ENCODE results near the gene GGA1.
A peak's percentile ranks its signal among the peaks of the same experiment; 100 is the strongest.

GGA1 gene, protein sequence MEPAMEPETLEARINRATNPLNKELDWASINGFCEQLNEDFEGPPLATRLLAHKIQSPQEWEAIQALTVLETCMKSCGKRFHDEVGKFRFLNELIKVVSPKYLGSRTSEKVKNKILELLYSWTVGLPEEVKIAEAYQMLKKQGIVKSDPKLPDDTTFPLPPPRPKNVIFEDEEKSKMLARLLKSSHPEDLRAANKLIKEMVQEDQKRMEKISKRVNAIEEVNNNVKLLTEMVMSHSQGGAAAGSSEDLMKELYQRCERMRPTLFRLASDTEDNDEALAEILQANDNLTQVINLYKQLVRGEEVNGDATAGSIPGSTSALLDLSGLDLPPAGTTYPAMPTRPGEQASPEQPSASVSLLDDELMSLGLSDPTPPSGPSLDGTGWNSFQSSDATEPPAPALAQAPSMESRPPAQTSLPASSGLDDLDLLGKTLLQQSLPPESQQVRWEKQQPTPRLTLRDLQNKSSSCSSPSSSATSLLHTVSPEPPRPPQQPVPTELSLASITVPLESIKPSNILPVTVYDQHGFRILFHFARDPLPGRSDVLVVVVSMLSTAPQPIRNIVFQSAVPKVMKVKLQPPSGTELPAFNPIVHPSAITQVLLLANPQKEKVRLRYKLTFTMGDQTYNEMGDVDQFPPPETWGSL

DNA sequence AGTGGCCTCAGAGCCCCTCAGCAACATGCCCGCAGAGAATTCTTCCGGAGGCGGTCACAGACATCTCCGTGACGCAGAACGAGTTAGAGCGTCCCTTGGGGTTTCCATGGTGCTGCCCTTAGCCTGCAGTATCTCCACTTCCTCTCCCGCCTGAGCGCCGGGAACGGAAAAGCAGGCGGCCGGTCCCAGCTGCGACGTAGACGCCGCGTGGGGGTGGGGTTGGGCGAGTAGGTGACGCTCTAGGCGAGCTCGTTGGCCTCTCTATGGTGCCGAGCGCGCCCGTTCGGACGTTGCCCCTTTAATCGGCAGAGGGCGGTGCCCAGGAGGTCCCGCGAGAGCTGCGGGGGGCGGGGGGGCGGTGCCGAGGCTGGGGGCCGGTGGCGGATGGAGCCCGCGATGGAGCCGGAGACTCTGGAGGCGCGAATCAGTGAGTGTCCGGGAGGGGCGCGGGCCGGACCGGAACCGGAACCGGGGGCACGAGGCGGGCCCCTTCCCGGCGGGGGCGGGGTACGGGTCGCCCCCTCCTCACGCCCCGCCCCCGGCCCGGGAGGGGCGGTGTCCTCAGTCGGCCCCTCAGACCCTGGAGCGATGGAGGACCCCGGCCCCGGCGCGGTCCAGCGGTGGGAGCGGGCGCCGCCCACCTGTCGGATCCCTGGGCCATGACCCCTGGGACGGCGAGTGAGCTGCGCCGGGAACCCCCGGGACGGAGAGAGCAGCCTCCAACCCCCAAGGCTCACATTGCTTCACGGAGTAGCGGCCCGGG, at the start of gene GGA1:
Gene GGA1 (plus strand): TSS at position 358 of the 763 bp plus-strand sequence. CDS start 27 bp downstream, at position 385.
- DNase-seq (ENCODE audit: low read depth, low spot score) = peak; percentile 90

DNA sequence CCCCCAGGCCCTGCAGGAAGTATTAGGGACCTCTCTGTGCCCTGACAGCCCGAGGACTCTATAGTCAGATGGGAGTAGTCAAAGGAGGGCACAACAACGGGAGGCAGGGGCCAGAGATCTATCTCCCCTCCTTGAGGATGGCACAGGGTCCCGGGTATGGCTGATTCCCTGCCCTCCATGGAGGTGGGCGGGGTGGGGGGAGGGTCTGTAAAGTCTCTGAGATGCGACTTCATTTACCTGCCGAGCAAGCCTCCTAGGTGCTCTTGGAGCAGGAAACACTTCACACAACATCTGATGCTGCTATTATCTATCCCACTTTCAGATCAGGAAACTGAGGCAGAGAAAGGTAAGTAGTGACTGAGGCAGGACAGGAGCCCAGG, 49.1 kb upstream of the GGA1 start:
- no peak for DNase-seq (ENCODE audit: low read depth, low spot score)

DNA sequence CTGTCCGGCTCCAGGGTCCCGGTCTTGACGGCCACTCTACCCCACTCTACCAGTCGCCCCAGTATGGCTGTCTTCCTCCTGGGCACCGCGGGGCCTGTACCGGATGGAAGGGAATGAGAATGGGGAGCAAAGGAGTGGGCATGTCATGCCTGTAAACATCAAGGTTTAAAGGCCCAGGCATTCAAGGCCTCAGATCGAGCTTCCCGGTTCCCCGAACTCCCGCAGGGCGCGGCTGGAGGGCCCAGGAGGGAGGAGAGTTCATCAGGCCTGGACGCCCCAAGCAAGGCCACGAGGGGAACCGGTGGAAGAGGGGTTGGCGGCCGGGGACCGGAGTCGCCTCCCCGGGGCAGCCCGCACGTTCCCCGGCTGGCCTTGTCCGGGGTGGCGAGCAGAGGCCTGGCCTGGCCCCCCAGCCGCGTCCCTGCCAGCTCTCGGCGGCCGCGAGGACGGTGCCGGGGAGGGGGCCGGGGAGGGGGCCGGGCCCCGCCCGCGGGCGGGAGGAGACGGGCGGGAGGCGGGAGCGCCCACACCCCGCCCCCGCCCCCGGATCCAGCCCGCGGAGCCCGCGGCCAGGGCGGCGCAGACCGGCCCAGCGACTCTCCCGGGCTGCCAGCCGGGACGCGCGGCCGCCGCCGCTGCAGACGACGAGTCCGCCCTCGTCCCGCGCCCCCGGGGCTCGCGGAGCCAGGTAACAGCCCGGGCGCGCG, 48.6 kb upstream of the GGA1 start, which contains the start of gene CDC42EP1:
Gene CDC42EP1 (plus strand): TSS at position 580 of the 707 bp plus-strand sequence. CDS start 5,870 bp downstream, outside the sequence.
- DNase-seq (ENCODE audit: low read depth, low spot score) = no peak

DNA sequence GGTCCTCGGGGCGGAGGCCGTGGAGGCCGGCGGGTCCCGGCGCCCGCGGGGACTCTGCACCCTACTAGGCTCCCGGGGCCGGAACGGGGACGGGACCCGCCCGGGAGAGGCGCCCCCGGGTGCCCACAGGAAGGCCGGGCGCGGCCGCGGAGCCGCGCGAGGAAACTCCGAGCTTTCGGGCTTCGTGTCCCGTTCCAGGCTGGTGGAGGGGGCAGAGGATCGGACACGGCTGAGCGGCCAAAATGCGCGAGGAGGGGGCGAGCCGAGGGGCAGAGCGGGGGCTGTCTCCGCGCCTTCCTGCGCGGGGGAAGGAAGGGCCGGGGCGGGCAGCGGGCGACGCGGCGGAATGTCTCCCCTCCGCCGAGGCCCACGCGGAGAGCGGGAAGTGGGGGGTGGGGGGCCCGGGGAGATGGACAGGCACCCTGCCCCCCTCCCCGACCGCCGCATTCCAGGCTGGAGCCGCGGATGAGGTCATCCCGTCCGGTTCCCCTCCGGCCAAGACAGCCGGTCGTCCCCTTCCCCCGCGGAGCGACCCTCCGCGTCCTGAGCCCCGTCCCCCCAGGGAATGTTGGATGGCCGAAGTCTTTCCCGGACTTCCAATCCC, 47.9 kb upstream of the GGA1 start:
- no peak for DNase-seq (ENCODE audit: low read depth, low spot score)

DNA sequence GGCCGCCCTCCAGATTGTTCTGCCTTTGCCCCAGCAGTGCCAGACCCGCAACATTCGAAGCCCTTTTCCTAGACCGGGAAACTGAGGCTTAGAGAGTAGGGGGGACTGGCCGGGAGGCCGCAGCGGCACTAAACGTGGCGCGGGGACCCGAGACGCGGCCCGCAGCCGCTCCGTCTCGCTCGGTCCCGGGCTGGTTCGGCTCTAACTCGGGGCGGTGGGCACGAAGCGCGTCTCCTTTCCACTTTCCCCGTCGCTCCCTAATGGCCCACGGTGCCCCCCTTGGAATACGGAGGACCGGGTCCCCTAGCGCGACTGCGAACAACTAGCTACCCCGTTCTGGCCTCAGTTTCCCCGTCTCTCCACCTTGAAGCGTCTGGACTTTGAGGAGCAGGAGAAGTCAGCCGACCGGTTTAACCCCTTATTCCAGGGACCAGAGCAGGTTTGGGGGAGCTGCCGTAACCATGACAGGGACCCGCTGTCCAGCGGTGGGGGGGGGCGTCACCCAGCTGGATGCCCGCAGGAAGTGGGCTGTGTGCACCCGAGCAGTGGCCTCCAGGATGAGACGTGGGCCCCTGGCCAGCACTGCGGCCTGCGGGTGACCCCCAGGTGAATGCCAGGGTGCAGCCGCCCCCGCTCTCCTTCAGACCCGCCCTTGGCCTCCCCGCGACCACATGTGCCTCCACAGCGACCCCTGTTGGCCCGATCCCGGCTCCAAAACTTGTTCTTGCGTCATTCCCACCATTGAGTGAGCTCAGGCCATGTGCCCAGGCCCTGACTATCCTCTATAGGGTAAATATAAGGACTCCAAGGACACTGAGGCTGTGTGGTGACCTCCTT, 47.2 kb upstream of the GGA1 start:
- DNase-seq (ENCODE audit: low read depth, low spot score) = peak; percentile 55

DNA sequence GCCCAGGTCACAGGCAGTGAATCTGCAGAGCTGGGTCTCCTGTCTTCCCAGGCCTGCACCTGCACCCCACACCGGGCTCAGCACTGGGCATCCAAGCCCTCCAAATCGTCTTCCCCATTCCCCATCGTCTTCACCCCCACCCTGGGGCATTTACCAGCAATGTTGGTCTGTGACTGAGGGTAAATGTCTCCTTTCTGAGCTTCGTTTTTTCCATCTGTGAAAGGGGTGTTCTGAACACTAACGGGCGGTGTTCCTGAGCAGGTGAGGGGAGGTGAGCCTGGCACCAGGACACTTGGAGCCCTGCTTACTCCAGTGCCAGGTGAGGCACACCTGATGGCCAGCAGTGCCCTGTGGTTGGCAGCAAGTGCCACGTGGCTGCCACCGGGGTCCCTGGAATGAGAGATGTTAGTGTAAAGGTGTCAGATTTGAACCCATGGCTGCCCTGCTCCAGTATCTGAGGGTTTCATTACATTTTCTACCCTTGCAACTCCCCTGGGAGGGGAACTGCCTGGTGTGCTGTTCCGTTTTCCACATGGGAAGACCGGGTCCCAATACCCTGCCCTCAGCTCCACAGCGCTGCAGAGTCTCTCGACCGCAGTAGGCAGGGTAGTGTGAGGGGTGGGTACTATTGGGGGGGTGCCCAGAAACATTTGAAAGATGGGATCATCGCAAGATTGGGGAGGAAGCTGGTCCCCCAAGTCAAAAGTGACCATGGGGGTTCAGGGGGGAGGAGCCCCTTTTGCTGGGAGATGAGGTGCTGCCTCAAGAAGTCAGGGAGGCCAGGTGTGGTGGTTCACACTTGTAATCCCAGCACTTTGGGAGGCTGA, 46.4 kb upstream of the GGA1 start:
- DNase-seq (ENCODE audit: low read depth, low spot score) = no peak

DNA sequence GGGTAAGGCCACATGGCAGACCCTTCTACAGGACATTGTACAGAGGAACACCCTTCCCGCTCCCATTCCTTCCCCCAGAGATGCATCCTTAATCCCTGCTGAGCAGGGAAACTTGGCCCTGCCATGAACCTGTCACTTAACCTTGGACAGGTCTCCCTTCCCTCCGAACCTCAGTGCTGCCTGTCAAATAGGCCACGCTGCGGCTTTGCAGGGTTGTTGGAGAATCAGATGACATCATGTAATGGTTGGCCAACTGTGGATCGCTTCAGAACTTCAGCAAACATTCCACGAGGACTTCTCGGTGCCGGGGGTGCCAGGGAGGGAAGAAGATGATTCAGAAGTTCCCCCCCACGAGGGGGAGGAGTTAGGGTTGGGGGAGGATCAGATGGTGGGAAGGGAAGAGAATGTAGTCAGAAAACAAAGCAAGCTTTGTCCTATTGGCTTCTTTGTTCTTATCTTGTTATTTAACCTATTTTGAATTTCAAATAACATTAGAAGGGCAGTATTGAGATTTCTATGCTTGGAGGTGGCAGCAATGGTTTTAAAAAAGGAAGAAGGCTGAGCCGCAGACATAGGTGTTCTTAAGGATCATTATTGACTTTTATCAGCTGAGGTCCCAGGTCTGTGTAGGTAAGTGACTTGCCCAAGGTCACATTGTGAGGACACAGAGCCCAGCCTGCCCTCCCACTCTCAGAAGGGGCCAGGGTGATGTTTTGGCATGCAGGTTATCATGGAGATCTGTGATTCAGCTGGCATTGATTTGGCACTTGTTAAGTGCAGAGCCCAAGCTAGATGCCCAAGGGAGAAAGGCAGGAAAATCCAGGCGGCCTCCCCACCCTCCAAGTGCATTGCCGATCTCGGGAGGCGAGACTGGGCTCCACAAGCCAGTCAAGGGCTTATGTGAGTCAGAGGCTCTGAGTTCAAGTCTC, 45.2 kb upstream of the GGA1 start:
- no peak for DNase-seq (ENCODE audit: low read depth, low spot score)

DNA sequence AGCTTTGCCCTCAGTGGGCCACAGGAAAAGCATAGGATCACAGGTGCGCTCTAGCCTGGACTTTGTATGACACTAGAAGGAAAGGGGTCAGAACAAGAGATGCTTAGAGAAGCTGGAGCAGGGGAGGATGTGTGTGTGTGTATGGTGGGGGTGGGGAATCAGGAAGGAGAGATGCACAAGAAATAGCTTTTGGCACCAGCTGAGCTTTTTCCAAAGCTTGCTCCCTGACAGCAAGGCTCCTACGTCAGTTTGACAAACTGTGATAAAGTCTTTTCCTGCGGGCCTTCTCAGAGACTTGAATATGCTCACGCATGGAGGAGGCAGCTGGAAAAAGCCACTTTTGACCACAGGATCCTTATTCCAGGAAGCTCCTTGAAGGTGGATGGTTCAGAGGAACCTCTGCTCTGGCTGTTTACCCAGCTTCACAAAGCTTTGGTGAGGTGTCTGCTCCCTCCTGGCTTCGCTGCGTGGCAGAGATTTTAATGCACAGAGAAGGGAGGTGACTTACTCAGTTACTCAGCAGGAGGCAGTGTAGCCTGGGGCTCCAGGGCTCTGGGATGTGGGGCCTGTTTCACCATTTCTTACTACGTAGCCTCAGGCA, 44.4 kb upstream of the GGA1 start:
- no peak for DNase-seq (ENCODE audit: low read depth, low spot score)

DNA sequence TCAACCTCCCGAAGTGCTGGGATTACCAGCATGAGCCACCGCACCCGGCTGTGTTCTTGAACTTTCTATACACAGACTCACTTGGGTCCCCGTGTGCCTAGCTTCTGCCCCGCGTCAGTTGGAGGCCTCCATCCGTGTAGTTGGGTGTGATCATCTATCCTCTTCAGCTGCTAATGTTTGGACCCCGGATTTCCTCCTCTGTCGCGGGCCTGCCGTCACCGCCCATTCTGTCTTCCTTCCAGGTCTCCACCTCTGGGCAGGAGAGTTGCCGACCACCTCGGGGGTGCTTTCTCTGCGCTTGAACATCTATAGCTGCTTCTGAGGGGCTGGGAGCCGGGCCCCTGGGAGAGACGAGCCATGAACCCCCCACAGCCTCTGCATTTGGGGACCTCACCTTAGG, 42.8 kb upstream of the GGA1 start:
- DNase-seq (ENCODE audit: low read depth, low spot score) = no peak

DNA sequence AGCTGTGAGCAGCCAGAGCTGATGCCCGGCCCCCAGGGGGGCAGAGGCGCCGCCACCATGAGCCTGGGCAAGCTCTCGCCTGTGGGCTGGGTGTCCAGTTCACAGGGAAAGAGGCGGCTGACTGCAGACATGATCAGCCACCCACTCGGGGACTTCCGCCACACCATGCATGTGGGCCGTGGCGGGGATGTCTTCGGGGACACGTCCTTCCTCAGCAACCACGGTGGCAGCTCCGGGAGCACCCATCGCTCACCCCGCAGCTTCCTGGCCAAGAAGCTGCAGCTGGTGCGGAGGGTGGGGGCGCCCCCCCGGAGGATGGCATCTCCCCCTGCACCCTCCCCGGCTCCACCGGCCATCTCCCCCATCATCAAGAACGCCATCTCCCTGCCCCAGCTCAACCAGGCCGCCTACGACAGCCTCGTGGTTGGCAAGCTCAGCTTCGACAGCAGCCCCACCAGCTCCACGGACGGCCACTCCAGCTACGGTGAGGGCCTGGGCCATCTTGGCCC, 42.3 kb upstream of the GGA1 start:
- no peak for DNase-seq (ENCODE audit: low read depth, low spot score)

DNA sequence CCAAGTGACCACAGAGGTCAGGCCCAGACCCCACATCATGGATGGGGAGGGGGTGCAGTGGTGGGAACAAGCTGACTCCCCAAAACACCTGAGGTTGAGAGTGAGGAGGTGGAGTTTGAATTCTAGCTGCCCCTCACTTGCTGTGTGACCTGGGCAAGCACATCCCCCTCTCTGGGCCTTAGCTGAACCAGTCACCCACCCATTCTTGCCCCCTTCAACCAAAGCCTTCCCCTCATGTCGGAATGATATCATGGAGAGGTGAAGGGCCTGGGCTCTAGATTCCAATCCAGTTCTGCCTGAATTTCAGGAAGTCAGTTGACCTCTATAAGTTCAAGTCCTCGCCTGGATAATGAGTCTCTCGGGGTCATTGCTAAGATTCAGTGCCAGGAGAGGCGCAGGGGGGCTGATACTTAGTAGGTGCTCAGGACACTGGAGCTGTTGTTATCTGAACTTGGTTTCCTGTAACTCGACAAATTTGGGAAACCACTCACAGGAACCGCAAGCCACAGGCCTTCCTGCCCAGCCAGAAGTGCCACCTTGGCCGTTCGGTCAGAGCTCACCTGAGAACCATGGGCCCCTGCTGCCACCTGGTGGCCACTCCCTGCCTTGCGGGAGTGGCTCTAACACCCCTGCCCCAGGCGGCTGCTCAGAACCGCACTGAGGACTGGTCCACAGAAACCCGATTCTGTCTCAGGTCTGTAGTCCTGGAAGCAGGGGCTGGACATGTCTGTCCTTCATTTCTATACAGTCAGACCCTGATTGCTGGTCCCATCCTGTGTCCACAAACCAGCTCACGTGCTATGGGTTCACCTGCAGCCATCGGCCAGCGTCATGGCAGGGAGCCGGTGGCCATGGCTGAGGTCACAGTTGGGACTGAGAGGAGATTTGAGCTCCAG, 41.5 kb upstream of the GGA1 start:
- DNase-seq (ENCODE audit: low read depth, low spot score) = peak; percentile 81

DNA sequence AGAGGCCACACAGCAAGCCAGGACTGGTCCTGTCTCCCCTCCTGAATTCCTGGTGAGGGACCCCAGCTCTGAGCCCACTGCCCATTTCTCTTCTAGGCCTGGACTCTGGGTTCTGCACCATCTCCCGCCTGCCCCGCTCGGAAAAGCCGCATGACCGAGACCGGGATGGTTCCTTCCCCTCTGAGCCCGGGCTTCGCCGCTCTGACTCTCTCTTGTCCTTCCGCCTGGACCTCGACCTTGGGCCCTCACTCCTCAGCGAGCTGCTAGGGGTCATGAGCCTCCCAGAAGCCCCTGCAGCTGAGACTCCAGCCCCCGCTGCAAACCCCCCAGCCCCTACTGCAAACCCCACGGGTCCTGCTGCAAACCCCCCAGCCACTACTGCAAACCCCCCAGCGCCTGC, 40.6 kb upstream of the GGA1 start:
- no peak for DNase-seq (ENCODE audit: low read depth, low spot score)

DNA sequence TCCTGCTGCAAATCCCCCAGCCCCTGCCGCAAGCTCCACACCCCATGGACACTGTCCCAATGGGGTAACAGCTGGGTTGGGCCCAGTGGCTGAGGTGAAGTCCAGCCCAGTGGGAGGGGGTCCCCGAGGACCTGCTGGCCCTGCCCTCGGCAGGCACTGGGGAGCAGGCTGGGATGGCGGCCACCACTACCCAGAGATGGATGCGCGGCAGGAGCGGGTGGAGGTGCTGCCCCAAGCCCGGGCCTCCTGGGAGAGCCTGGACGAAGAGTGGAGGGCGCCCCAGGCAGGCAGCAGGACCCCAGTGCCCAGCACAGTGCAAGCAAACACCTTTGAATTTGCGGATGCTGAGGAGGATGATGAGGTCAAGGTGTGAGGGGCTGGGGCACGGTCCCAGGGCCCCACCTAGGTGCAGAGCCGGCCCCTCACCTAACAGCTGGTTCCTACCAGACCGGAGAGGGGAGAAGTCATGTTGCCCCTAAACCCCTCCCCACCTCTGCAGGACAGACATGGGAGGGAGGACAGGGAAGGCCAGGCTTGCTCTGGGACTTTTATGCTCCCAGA, 40.1 kb upstream of the GGA1 start:
- DNase-seq (ENCODE audit: low read depth, low spot score) = no peak

DNA sequence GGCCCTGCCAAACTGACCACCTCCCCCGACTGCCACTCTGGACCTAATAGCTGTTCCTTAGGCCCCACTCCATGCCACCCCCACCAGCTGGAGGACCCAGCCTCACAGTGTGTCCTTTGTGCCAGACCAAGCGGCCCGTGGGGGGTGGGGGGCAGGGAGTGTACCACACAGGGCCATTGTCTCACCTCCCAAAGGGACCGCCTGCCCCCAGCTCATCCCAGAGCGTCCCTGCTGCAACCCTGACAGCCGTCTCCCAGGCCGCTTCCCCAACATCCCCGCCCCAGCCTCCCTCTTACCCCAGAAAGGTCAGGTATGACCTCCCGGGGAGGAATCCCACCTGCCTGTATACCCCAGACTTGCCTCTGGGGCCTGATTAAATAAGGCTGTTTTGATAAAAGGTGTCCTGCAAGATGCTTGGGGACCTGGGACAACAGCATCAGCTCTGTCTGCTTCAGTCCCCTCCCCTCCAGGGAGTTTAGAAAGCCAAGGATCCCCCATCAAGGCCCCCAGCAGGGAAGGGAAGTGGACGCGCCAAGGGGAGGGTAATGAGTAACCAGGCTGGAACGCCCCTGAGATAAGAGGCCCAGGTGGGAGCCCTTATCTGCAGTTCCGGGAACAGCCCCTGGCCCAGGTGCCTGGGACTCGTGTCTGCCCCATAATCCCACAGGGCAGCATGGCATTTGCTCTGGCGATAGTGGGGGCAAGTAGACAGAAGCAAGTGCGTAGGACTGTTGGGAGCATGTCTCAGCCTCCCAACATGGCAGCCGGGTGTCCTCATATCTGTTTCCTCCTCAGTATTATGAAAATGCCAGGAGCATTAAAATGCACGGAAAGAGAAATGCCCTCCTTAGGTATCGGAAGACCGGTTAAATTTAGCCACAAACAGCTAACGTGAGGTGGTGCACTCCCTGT, 39.4 kb upstream of the GGA1 start:
- DNase-seq (ENCODE audit: low read depth, low spot score) = no peak

DNA sequence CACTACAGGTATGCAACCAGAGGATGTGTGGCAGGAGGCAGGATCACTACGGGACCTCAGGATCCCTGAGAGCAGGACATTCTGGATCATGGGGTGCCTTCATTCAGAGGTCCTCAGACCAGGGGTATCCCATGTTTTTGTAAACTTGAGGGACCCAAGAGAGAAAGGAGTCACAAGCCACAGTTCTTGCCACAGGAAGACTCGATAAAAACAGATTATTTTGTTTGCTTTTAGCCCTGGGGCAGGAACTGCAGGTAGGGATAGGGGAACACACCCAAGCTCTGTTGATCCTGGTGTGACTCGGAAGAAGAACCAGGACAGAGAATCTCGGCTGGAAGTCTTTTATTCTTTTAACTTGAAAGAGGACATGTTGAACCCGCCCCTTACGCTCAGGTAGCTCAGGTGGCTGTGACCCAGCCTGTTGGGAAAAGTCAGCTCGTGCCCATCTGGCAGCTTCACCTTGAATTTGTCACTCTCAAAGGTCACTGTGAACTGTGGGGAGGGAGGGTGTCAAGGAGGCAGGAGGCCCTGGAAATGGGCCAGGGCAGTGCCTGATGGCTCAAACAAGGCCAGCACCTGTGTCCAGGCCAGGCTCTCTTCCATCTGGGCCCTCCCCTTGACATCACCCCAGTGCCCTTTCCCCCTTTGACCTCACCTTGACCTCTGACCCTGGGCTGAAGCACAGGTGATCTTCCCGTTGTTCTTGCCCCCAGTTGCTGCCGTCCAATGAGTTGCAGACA, 38.5 kb upstream of the GGA1 start:
- no peak for DNase-seq (ENCODE audit: low read depth, low spot score)
